Loucy (cell line): ENCODE measurements around the gene SYT7.

Experiments
- H2AFZ ChIP-seq: fragments of 200-600 bp; sonication (generic); 2 replicates; pipeline ENCODE4 v1.6.0; 2016; ENCODE audit warnings: antibody characterized with exemption, mild to moderate bottlenecking, low read length, moderate library complexity
- H3F3A ChIP-seq: fragments of 200-600 bp; 2 replicates; pipeline ENCODE4 v1.6.0; 2016; ENCODE audit warnings: antibody characterized with exemption, low read depth, mild to moderate bottlenecking
- H3K27me3 ChIP-seq: fragments of 200-600 bp; sonication (generic); 2 replicates; pipeline ENCODE4 v1.6.1; 2014; ENCODE audit warnings: low read length, mild to moderate bottlenecking; ENCODE audit not compliant: insufficient read depth, poor library complexity, severe bottlenecking
- H3K36me3 ChIP-seq: fragments of 200-600 bp; sonication (generic); 2 replicates; pipeline ENCODE4 v1.6.1; 2016; ENCODE audit warnings: low read length; ENCODE audit not compliant: insufficient read depth
- H3K4me1 ChIP-seq: fragments of 200-600 bp; sonication (generic); 2 replicates; pipeline ENCODE4 v1.5.1; 2014; ENCODE audit warnings: low read length, mild to moderate bottlenecking; ENCODE audit not compliant: insufficient read depth, poor library complexity, severe bottlenecking
- H3K4me2 ChIP-seq: fragments of 200-600 bp; sonication (generic); 2 replicates; pipeline ENCODE4 v1.6.0; 2014; ENCODE audit warnings: antibody characterized with exemption, low read length, low read depth, mild to moderate bottlenecking; ENCODE audit not compliant: poor library complexity, severe bottlenecking
- H3K4me3 ChIP-seq: fragments of 200-600 bp; sonication (generic); 2 replicates; pipeline ENCODE4 v1.5.1; 2014; ENCODE audit warnings: low read length, mild to moderate bottlenecking, mixed read lengths; ENCODE audit not compliant: poor library complexity, severe bottlenecking
- H3K79me2 ChIP-seq: fragments of 200-600 bp; sonication (generic); 2 replicates; pipeline ENCODE4 v1.6.1; 2014; ENCODE audit warnings: low read length; ENCODE audit not compliant: insufficient read depth
- H3K9ac ChIP-seq: fragments of 200-600 bp; sonication (generic); 2 replicates; pipeline ENCODE4 v1.6.0; 2014; ENCODE audit warnings: mild to moderate bottlenecking, low read depth, low read length, moderate library complexity; ENCODE audit not compliant: poor library complexity, severe bottlenecking
- H3K9me2 ChIP-seq: fragments of 200-600 bp; sonication (generic); replicated peaks from 2 replicates; pipeline ENCODE4 v1.6.1; 2016; ENCODE audit warnings: low read depth, low read length, mixed read lengths
- H3K9me3 ChIP-seq: fragments of 200-600 bp; sonication (generic); 2 replicates; pipeline ENCODE4 v1.6.1; 2014; ENCODE audit warnings: mild to moderate bottlenecking, antibody characterized with exemption, low read length, low read depth; ENCODE audit not compliant: insufficient read depth
- H4K20me1 ChIP-seq: fragments of 200-600 bp; sonication (generic); 2 replicates; pipeline ENCODE4 v1.6.0; 2014; ENCODE audit warnings: antibody characterized with exemption, low read length, mild to moderate bottlenecking; ENCODE audit not compliant: insufficient read depth, poor library complexity, severe bottlenecking
- EZH2phosphoT487 ChIP-seq: fragments of 200-600 bp; IDR thresholded peaks from 2 replicates; pipeline ENCODE4 v1.6.1; 2018; ENCODE audit warnings: antibody characterized with exemption, mild to moderate bottlenecking, moderate library complexity, borderline replicate concordance
- TF ChIP-seq, protein P1 (sequence below): fragments of 200-600 bp; sonication (generic); conservative IDR thresholded peaks from 2 replicates; pipeline ENCODE4 v1.5.1; 2014; ENCODE audit warnings: mild to moderate bottlenecking, antibody characterized with exemption, low read length

The SYT7 gene

DNA sequence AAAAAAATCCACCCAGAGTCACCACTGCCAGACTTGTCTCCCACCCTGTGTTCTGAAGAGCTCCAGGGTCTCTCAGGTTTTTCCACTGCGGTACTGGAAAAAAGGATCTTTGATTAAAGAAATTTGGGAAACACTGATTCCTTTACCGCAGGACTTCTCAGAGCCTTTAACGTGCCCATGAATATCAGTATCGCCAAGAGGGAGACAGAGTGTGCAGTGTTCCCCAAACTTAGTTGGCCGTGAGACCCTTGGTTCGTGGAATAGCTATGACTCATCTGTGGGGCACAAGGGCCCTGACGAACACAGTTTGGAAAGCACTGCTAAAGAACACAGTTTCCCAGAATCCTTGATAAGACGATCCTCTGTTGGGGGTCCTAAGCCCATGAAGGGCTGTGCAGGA, 31.7 kb downstream of the SYT7 start:
- Histone ChIP-seq H3K9me3 (no peaks in the 10 kb centered on the region), H3K36me3 (no peaks in the 10 kb centered on the region), H3K4me2 (no peak overlapping the region), H4K20me1 (no peaks in the 10 kb centered on the region), H3K4me1 (no peaks in the 10 kb centered on the region), H3K79me2 (no peaks in the 10 kb centered on the region), H3K9me2 (no peaks in the 10 kb centered on the region), H3K9ac (no peak overlapping the region), H3F3A (no peaks in the 10 kb centered on the region), H3K27me3 (no peaks in the 10 kb centered on the region), H3K4me3 (no peak overlapping the region), H2AFZ (no peak overlapping the region)
- TF ChIP-seq, protein P1, sequence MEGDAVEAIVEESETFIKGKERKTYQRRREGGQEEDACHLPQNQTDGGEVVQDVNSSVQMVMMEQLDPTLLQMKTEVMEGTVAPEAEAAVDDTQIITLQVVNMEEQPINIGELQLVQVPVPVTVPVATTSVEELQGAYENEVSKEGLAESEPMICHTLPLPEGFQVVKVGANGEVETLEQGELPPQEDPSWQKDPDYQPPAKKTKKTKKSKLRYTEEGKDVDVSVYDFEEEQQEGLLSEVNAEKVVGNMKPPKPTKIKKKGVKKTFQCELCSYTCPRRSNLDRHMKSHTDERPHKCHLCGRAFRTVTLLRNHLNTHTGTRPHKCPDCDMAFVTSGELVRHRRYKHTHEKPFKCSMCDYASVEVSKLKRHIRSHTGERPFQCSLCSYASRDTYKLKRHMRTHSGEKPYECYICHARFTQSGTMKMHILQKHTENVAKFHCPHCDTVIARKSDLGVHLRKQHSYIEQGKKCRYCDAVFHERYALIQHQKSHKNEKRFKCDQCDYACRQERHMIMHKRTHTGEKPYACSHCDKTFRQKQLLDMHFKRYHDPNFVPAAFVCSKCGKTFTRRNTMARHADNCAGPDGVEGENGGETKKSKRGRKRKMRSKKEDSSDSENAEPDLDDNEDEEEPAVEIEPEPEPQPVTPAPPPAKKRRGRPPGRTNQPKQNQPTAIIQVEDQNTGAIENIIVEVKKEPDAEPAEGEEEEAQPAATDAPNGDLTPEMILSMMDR = no peak
- no peak for TF ChIP-seq EZH2phosphoT487

DNA sequence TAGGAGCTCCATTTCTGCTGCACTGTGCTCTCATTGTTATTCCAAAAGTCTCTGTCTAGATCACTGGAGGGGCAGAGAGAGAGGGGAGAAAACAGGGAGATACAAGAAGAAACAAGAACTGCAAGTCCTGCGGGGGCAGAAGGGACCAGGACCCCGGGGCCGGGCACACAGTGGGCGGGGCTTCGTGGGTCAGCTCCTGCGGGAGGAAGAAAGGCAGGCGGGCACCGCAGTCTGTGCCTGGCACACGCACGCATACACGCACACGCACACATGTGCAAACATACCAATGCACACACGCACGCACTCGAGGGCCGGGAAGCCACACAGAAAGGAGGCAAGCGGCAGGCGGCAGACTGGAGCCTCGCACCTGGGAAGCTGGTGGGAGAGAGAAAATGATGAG, 33.6 kb downstream of the SYT7 start:
- Histone ChIP-seq H3K4me2 (no peak overlapping the region), H3K9me2 (no peaks in the 10 kb centered on the region), H3K36me3 (no peaks in the 10 kb centered on the region), H3K9ac (no peak overlapping the region), H3K4me3 (no peak overlapping the region), H2AFZ (no peak overlapping the region), H3K9me3 (no peaks in the 10 kb centered on the region), H3K79me2 (no peaks in the 10 kb centered on the region), H3K27me3 (no peaks in the 10 kb centered on the region), H3F3A (no peaks in the 10 kb centered on the region), H3K4me1 (no peaks in the 10 kb centered on the region), H4K20me1 (no peaks in the 10 kb centered on the region)
- no peak for TF ChIP-seq EZH2phosphoT487
- TF ChIP-seq, protein P1 = no peak

GRCh38 chr11:61546663-61547062, 34.2 kb downstream of the SYT7 start:
- no peak for TF ChIP-seq EZH2phosphoT487
- TF ChIP-seq, protein P1 = no peak
- Histone ChIP-seq H3K36me3 (no peaks in the 10 kb centered on the region), H3K4me2 (no peak overlapping the region), H3K9me3 (no peaks in the 10 kb centered on the region), H3K79me2 (no peaks in the 10 kb centered on the region), H3K9ac (no peak overlapping the region), H2AFZ (no peak overlapping the region), H3K9me2 (no peaks in the 10 kb centered on the region), H4K20me1 (no peaks in the 10 kb centered on the region), H3K4me1 (no peaks in the 10 kb centered on the region), H3K4me3 (no peak overlapping the region), H3K27me3 (no peaks in the 10 kb centered on the region), H3F3A (no peaks in the 10 kb centered on the region)
